ENCODE results near the gene INPP4B. TPM values are rescaled to one million over a fixed set of nuclear protein-coding genes. Genes with fewer than 3 reads are reported as not detected.

Gene INPP4B
- total and polyA plus RNA-seq, 3 donors from 2014 or later = 23.2 to 64.5 (median 55.2) TPM

GRCh38 chr4:142191901-142192300, 654.2 kb downstream of the INPP4B start:
- intact Hi-C loops (cut with DNase I; ENCODE audit: low total_unique reads) = no loop called here
- no peaks in the 10 kb centered on the region for H3K36me3 ChIP-seq (ENCODE audit: low read depth, missing control alignments)
- 53 to 62% methylated on average over 3 of the region's 3 CpGs for WGBS, 2 donors
- H3K27me3 ChIP-seq = no peaks in the 10 kb centered on the region
- no peaks in the 10 kb centered on the region for H3K9me3 ChIP-seq
- no peaks in the 10 kb centered on the region for H3K4me1 ChIP-seq
- H3K27ac ChIP-seq = no peak overlapping the region
- no peak overlapping the region for H3K4me3 ChIP-seq
- DNase-seq = no peak
- TF ChIP-seq, protein P1, sequence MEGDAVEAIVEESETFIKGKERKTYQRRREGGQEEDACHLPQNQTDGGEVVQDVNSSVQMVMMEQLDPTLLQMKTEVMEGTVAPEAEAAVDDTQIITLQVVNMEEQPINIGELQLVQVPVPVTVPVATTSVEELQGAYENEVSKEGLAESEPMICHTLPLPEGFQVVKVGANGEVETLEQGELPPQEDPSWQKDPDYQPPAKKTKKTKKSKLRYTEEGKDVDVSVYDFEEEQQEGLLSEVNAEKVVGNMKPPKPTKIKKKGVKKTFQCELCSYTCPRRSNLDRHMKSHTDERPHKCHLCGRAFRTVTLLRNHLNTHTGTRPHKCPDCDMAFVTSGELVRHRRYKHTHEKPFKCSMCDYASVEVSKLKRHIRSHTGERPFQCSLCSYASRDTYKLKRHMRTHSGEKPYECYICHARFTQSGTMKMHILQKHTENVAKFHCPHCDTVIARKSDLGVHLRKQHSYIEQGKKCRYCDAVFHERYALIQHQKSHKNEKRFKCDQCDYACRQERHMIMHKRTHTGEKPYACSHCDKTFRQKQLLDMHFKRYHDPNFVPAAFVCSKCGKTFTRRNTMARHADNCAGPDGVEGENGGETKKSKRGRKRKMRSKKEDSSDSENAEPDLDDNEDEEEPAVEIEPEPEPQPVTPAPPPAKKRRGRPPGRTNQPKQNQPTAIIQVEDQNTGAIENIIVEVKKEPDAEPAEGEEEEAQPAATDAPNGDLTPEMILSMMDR (IDR thresholded peaks at IDR 0.05) = no peak
- no peak for TF ChIP-seq POLR2A (IDR thresholded peaks at IDR 0.05)

DNA sequence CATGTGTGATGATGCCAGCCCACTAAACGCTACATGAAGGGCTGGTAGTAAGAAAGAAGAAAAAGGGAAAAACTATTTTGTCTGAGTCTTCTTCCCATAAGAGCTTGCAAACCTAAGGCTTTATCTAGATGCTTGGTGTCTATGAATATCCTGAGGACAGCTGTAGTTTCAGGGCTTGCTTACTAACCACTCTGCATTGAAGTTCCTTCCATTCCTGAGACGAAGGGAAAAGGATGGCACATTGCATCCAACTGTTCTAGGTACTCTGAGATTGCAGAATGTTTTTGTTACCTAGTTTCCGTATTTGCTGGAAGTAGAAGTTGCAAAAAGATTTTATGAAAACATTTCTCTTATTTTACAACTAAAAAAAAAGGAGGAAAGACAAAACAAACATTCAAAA, 665.1 kb downstream of the INPP4B start:
- Histone ChIP-seq H3K4me1 (no peaks in the 10 kb centered on the region), H3K4me3 (no peak overlapping the region), H3K27ac (no peak overlapping the region), H3K27me3 (no peaks in the 10 kb centered on the region), H3K36me3 (ENCODE audit: low read depth, missing control alignments) (no peaks in the 10 kb centered on the region), H3K9me3 (no peaks in the 10 kb centered on the region)
- DNase-seq = no peak
- intact Hi-C loops (cut with DNase I; ENCODE audit: low total_unique reads) = no loop called here
- WGBS, 2 donors = 90 to 96% methylated on average over 3 of the region's 3 CpGs
- TF ChIP-seq POLR2A (IDR thresholded peaks at IDR 0.05) = no peak
- TF ChIP-seq, protein P1 (IDR thresholded peaks at IDR 0.05) = no peak

GRCh38 chr4:142169216-142169615, 676.9 kb downstream of the INPP4B start:
- no peak overlapping the region for H3K27ac ChIP-seq
- DNase-seq = no peak
- H3K4me3 ChIP-seq = no peak overlapping the region
- no peaks in the 10 kb centered on the region for H3K36me3 ChIP-seq (ENCODE audit: low read depth, missing control alignments)
- TF ChIP-seq, protein P1 (IDR thresholded peaks at IDR 0.05) = no peak
- TF ChIP-seq POLR2A (IDR thresholded peaks at IDR 0.05) = no peak
- H3K9me3 ChIP-seq = no peaks in the 10 kb centered on the region
- no peaks in the 10 kb centered on the region for H3K27me3 ChIP-seq
- H3K4me1 ChIP-seq = no peaks in the 10 kb centered on the region
- intact Hi-C loops (cut with DNase I; ENCODE audit: low total_unique reads) = no loop called here

DNA sequence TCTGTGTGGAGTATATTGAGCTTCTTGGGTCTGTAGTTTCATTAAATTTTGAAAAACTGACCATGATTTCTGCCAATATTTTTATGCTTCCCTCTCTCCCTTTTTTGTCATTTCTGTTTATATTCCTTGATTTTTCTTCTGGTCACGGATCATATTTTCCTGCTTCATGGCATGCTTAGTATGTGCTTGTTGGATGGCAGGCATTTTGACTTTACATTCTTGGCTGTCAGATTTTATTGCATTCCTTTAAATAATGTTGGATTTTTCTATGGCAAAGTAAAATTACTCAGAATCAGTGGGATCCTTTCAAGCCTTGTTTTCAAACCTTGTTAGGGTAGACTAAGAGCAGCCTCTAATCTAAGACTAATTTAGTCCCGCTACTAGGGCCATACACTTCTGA, 677.9 kb downstream of the INPP4B start:
- Histone ChIP-seq H3K27me3 (no peaks in the 10 kb centered on the region), H3K36me3 (ENCODE audit: low read depth, missing control alignments) (no peaks in the 10 kb centered on the region), H3K4me3 (no peak overlapping the region), H3K27ac (no peak overlapping the region), H3K9me3 (no peaks in the 10 kb centered on the region), H3K4me1 (no peaks in the 10 kb centered on the region)
- intact Hi-C loops (cut with DNase I; ENCODE audit: low total_unique reads) = no loop called here
- WGBS, 2 donors = 84 to 95% methylated on average over 2 of the region's 2 CpGs
- TF ChIP-seq, protein P1 (IDR thresholded peaks at IDR 0.05) = no peak
- TF ChIP-seq POLR2A (IDR thresholded peaks at IDR 0.05) = no peak
- no peak for DNase-seq

DNA sequence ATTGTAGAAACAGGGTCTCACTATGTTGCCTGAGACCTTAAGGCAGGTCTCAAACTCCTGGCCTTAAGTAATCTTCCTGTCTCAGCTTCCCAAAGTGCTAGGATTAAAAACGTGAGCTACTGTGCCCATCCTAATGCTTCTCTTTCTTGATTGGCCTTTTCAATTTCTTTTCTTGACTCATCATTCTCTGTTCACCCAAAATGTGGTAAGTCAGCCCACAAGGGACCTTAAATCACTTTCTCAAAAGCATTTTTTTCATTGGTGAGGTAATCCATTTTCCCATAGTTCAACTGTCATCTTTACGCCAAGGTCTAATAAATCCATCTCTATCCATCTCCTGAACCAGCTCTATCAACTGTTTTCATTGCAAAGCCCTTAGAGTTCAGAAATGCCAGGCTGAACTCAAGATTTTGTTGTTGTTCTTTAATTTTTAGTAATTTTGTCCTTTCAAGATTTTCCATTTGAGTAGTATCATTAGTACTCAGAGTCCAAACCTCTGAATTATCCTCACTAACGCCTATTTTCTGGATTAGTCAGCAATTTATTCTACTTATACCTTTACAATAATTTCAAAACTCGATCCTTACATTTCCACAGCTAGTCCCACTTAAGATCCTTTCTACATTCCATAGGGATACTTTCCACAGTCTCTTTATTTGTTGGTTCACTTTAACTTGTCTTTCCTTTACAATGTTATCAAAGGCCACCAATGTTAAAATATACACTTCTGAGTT, 681.2 kb downstream of the INPP4B start:
- Histone ChIP-seq H3K36me3 (ENCODE audit: low read depth, missing control alignments) (no peaks in the 10 kb centered on the region), H3K27me3 (no peaks in the 10 kb centered on the region), H3K9me3 (no peaks in the 10 kb centered on the region), H3K4me3 (no peak overlapping the region), H3K4me1 (no peaks in the 10 kb centered on the region), H3K27ac (no peak overlapping the region)
- 90 to 94% methylated on average over 4 of the region's 4 CpGs for WGBS, 2 donors
- TF ChIP-seq, protein P1 (IDR thresholded peaks at IDR 0.05) = no peak
- no peak for TF ChIP-seq POLR2A (IDR thresholded peaks at IDR 0.05)
- DNase-seq = no peak
- intact Hi-C loops (cut with DNase I; ENCODE audit: low total_unique reads) = no loop called here

Data from testis (tissue), 3 donors.